HG02870 (cell line): Measurements from ENCODE around the gene MPG.

Source experiments
- ATAC-seq: cut with Tn5 transposase; IDR thresholded peaks from one replicate; pipeline ENCODE4 v1.9.1; 2021; ENCODE audit warnings: mild to moderate bottlenecking, moderate library complexity; ENCODE audit not compliant: unreplicated experiment

MPG gene

DNA sequence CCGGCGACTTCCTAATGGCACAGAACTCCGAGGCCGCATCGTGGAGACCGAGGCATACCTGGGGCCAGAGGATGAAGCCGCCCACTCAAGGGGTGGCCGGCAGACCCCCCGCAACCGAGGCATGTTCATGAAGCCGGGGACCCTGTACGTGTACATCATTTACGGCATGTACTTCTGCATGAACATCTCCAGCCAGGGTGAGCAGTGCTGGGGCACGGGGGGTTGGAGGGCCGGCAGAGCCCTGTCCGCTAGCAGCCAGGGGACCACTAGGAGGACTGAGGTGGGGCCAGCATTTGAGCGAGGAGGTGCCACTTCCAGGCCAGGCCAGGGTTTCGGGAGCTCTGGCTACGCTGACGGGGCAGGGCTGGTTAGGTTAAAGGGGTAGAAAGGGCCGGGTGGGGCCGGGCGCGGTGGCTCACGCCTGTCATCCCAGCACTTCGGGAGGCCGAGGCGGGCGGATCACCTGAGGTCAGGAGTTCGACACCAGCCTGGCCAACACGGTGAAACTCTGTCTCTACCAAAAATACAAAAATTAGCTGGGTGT lies 5.1 kb downstream of the MPG start:
- no peak for ATAC-seq

DNA sequence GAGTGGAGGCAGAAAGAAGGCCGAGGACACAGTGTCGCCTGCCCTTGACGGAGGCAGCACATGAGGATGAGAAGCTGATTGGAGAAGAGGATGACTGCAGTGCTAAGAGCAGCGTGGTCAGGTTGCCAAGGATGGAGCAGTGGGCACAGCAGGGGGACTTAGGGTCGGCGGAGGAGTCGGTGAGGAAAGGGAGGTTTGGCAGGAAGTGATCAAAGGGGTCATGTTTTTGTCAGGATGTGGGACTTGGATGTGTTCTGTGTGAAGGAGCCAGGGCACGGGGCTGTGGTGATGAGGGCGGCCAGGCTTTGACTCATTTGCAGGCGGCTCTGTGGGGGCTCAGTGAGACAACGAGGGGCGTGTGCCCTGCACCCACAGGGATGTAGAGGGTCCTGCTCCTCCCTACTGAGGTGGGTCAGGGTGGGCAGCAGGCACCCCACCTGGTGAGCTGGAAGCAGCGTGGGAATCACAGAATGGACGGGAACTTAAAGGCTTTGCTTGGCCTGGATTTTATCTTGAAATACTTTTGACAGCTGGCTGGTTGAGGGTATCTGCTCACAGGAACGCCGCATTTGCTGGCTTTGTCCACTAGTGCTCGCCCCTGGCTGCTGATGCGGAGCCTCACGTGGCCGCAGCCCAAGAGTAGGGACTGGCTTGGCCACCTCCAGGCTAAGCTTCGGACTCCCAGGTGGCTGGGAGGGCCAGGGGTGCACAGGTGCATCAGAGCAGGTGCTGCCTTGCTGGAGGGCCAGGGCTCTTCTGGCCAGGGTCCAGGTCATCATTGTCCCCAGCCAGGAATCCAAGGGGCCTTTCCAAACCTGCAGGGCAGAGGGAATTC lies 6.0 kb downstream of the MPG start:
- no peak for ATAC-seq

DNA sequence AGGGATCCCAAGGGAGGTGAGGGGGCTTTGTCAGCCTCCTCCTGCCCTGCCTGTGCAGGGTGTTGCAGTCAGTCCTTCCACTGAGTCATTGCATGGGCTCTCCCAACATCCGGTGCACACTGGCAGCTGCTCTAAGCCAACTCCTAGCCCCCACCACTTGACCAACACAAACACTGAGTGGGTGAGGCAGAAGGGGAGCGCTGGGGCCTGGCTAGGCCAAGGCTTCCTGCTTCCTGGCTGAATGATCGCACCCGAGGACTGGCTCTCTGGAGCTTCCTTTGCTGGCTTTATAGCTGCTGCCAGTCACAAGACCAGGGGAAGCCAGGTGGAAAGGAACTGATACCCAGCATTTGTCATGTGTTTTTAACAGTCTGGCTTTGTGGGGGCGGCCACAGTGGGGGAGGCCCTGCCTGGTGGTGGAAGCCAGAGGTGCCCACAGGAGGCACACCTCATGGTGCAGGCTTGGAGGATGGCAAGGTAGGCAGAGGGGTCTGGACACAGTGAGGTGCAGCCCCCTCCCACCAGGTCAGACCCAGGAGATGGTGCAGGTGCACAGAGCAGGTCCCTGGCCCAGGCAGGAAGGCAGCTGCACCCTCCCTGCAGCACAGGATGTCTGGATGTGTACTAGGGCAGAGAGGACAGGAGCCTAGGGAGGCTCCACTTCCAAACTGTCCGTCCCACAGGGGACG lies 6.8 kb downstream of the MPG start:
- ATAC-seq, result no peak

DNA sequence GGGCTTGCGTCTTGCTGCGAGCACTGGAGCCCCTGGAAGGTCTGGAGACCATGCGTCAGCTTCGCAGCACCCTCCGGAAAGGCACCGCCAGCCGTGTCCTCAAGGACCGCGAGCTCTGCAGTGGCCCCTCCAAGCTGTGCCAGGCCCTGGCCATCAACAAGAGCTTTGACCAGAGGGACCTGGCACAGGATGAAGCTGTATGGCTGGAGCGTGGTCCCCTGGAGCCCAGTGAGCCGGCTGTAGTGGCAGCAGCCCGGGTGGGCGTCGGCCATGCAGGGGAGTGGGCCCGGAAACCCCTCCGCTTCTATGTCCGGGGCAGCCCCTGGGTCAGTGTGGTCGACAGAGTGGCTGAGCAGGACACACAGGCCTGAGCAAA lies 7.4 kb downstream of the MPG start:
- no peak for ATAC-seq

DNA sequence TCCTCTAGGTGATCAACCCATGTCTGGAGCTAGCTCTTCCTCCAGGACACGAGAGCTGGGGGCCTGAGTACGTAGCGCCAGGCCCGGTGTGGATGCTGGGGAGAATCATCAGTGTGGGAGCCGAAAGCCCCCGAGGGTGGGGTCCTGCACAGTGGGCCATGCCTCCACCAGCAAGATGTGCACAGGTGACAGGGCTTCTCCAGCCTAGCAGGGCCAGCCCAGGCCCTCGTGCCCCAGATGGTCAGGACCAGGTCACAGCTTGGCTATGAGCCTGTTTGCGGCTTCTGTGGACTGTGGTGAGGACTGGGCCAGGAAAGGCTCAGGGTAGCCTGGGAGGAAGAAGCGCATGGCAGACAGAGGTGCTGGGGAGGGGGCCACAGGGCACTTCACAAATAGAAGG lies 7.8 kb downstream of the MPG start:
- ATAC-seq, result no peak

DNA sequence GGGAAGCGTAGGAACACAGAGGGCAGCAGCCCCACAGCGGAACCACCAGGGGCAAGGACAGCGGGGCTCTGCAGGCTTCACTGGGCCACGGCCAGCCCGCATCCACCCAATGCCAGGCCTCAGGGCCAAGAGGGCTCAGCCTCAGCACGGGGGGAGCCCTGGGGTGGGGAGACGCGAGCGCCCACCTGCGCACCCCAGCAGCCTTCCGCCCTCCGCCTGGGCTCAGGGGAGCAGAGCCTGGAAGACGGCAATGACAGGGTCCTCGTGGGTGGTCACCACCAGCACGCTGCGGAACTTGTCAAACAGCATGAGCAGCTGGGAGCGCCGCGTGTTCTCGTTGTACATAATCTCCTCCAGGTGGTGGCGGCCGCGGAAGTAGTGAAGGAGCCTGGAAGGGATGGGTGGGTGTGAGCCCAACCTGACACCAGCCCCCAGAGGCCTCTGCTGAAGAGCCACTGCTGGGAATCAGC lies 8.5 kb downstream of the MPG start:
- no peak for ATAC-seq

DNA sequence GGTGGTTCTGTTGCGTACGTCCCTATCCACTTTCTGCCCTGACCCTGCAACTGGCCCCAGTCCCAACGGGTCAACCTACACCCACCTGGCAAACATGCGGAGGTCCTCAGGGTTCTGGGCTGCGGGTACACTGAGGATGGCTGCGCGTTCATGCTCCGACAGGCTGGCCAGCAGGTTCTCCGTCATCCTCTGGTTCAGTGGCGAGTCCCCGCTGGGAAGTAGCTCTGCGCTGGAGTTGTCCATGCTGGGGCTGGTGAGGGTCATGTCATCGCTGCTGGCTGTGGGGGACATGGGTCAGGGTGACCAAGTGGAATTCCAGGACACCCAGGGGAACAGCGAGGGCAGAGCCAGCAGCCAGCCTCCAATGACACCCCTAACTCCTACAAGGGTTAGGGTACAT lies 10.6 kb downstream of the MPG start:
- no peak for ATAC-seq

DNA sequence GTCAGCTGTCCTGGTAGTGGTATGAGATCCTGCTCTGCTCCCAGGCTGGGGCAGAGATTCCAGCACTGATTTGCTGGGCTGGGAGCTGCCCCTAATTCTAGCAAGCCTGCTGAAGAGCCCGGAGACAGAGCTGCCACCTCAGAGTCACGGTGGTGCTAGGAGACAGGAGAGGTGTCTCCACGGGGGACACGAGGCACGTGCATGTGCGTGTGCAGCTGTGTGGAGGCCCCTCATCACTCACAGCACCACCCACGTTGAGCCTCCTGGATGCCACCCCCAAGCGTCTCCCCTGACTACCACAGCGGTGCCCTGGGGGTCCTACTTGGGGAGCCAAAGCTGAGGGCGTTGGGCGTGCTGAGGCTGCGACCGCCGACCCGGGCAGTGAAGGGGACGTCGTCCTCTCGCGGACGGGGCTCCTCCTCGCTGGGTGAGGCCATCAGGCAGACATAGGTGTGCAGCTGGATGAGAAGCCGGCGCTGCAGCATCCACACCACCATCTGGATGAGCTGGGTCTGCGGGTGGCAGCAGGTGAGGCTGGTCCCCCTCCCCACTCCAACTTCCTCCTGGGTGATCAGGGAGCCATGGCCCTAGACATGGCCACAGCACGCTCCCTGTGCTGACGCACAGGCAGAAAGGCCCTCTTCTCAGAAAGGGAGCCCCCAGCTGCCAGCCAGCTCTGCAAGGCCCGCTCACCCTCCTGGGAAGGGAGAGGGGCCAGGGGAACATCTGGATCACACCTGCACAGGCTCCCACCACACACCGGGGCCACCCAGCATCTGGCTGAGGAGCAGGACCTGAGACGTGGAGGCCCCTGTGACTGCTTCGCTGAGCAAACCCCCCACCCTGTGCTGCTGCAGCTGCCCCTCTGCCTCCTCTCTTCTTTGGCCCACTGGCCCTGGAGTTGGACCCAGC lies 11.6 kb downstream of the MPG start:
- ATAC-seq, result no peak

DNA sequence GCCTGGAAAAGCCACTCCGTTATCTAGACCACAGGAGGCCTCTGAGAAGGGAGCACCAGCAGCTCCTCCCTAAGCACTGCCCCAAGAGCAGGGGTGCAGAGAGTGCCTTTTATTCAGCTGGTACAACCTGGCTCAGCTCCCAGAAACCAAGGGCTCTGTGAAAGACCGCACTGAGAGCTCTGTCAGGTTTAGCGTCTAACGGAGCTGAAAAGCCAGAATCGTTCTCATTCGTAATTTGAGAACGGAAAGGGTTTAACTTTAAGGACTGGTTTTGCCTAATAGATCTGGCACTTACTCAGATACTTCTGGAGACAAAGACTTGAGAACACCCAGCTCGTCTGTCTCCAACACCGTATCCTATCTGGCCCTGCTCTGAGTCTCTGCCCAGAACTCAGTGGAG lies 13.5 kb downstream of the MPG start:
- no peak for ATAC-seq

DNA sequence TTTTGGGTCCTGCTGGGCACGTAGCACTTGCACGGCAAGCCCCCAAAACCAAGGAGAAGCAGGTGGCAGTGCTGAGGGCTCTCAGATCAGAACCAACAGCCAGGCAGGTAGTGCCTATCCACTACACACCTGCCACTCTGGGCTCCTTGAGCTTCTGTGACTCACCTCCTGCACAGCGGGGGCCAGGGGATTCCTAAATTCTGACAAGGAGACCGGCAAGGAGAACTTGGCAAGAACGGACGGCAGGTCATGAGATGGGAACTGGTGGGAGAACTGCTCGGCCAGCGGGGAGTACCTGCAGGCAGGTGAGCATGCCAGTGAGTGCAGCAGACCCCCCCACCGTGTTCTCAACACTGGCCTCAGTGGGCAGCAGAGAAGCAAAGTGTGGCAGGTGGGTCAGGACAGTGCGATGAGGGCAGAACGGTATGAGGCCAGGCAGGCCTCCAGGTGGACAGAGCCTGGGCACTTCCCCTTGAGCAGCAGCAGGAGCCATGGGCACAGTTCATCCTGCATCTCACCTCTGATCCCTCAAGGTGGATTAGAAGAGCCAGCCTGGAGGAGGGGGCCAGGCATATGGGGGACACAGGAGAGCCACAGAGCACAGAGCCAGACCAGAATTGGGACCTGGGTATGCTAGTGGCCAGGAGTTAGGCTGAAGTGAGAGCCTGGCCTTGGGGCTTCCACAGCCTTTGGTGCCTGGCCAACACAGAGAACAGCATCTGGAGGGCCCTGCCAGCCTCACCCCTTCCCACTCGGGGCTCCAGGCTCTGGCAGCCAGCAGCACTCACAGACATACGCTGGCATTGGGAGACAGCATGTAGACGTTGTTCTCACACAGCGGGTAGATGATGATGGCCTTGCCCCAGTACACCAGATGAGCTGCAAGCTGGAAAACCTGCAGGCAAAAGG lies 14.7 kb downstream of the MPG start:
- ATAC-seq, result no peak

DNA sequence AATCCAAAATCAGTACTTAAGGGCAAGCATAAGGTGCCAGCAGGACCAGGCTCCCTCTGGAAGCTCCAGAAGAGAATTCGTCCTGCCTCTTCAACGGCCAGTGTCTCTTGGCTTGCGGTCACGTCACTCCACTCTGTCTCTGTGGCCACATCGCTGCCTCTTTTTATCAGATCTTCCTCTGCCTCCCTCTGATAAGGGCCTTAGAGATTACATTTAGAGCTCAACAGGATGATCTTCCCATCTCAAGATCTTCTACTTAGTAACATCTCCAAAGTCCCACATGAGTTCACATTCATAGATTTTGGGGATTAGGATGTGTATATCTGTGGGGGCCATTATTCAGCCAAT lies 16.9 kb downstream of the MPG start:
- ATAC-seq, result no peak

DNA sequence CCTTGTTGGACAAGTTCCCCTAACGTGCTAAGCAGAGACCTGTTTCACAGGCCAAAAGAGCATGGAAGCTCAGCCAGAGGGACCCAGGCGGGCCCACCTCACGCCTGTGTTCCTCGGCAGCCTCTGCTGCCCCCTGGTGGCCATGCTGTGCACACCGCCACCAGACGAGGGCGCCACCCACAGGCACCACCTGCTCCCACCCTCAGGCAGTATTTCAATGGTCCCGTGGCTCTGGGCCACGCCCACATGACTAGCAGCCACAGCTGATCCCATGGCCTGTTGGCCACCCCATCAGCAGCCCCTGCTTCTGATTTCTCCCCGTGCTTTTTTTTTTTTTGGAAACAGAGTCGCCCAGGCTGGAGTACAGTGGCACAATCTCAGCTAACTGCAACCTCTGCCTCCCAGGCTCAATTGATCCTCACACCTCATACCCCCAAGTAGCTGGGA lies 18.9 kb downstream of the MPG start:
- ATAC-seq, result peak; percentile 48

DNA sequence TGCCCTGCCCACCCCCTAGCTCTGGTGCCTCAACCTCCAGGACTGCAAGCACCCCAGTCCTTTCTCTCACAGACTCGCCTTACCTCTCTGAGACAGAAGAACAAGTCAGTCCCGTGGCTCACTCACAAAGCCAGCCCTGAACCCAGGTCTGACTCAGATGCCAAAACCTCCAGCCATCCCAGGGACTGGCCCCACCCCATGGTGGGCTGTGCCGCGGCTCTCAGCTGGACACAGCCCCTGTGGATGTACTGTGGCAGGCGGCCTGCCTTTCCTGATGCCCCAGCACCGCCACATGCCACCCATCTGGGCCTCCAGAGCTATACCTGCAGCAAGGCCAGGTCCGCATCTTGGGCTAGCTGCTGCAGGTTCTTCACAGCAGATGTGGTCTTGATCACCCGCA lies 19.8 kb downstream of the MPG start:
- ATAC-seq, result no peak

DNA sequence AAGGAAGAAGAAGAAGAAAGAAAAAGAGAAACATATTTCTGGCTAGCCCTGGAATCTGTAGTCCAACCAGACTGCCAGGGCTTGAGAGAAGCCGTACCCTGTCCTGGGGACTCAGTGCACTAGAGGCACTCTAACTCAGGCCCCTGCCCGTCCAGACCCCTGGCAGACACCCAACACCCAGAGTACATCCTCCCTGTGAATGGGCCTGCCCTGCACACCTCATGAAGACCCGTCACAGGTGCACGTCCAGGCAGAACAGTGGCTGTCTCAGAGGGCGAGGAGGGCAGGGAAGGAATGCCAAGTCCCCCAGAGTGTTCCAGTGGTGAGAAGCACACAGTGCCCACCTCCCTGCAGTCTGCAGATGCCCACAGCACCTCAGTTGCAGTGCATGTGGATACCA lies 23.0 kb downstream of the MPG start:
- no peak for ATAC-seq

DNA sequence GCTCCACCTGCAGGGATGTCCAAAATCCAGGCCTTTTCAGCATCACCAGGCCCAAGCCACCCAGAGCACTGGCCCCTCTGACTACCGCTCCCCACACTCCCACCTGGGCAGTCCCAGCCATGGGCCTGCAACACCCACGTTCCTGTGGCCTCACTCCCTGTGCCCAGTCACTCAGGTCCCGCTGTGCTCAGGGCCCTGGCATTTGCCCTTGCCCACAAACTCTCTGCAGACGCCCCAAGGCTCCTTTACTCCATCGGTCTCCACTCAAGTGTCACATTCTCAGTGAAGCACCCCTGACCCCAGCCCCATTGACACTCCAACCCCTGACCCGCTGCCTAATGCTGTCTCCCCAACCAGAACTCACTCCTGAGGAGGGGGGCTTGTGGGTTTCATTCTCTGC lies 23.6 kb downstream of the MPG start:
- no peak for ATAC-seq

DNA sequence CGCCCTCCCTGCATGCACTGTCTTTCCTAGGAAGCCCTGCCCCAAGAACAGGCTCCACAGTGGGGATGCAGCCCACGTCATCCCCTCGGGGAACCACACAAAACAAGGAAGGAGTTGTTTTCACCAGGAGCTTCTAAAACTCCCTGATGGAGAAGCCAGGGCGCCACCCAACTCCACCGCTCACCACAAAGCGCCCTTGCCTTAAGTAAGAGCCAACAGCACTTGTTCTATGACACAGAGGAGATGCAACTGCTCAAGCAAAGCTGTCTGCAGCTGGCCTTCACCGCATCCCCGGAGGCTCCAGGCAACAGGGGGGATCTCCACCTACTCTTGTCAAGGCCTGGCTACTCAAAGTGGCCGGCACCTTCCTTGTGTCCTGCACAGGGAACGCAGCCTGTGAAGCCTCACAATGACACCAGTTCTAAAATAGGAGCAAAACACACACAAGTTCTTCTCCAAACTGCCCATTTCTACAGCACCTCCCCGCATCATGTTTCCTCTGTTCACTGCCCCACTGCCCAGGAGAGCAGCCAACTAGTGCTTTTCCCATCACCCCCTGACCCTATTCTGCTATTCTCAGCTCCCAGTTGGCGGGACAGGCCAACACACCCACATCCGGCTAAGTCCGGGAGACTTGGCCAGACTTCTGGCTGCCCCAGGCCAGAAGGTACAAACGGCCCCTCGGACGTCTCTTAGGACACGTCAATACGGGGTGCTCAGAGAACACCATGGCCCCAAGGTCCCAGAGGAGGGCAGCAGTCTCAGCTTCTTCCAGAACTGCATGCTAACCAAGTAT lies 24.2 kb downstream of the MPG start:
- ATAC-seq, result no peak

DNA sequence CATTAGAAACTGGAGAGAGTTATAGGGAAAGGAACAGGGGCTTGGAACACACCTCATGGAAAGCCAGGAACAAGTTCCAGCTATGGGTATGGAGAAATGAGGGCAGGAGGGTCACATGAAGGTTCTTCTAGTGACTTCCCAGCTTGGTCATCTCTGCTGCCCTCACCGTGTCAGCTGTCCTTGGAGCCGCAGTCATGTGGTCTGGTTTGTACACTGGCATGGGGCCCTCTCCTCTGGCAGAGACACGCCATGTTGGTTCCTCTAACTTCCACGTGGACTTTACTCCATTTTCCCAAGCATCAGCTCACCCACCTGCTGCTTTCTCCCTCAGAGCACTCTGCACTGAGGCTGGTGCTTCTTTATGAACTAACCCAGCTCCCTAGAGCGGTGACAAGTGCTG lies 26.3 kb downstream of the MPG start:
- no peak for ATAC-seq

DNA sequence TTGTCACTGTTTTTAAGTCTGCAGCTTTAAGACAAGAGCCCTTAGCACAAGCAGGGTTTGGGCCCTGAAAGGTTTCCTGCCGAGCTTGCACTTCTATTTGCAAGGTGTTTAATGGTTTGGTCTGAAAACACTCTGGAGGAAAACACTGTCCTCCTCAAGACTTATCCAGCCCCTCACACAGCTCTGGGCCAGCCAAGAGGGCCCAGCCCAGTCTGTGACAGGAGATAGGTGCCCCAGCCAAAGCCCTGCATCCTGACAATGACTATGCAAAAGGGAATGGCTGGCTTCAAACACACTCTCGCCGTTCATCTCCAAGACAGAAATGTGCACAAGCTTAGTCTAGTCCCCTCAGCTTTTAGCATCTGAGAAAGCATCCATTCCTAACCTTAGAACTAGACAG lies 26.9 kb downstream of the MPG start:
- no peak for ATAC-seq

DNA sequence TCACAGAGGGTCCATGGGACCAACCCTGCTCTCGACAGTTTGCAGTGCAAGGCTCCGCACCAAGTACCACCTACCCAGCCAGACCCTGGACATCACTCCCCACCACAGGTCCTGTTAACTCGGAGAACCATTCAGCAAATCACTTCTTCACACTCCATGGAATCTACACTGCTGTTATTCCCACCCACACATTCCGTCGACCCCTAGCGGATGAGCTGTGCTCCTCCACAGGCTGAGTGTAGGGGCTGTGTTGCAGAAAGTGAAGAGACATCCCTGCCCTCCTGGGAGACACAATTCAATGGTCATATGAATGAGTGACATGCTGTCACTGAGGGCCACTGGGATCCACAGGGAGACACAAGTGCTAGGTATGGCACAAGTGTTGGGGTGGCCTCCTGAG lies 27.5 kb downstream of the MPG start:
- ATAC-seq, result no peak
